Neural cell (in vitro differentiated cells): Measurements from ENCODE around the gene HSF4. TPM values are rescaled to one million over a fixed set of nuclear protein-coding genes. Genes with fewer than 3 reads are reported as not detected.

Experiments used
- H2AFZ ChIP-seq: fragments of 200-600, 300-800 bp; sonication (generic), shearing (Covaris generic); 2 replicates; pipeline ENCODE4 v1.6.0; 2014; ENCODE audit warnings: low read depth, mild to moderate bottlenecking, antibody characterized with exemption, low read length, moderate library complexity
- H3F3A ChIP-seq: fragments of 200-600 bp; shearing (Covaris generic); 2 replicates; pipeline ENCODE4 v1.6.1; 2016; ENCODE audit warnings: mild to moderate bottlenecking, moderate library complexity, mixed read lengths, antibody characterized with exemption, low read length; ENCODE audit not compliant: insufficient read depth, poor library complexity, severe bottlenecking
- H3K27ac ChIP-seq: fragments of 200-600, 300-800 bp; sonication (generic), shearing (Covaris generic); 2 replicates; pipeline ENCODE4 v1.5.1; 2014; ENCODE audit warnings: mild to moderate bottlenecking, low read length, moderate library complexity
- H3K27me3 ChIP-seq: fragments of 300-800, 200-600 bp; sonication (generic), shearing (Covaris generic); 2 replicates; pipeline ENCODE4 v1.6.0; 2014; ENCODE audit warnings: mild to moderate bottlenecking, low read depth, low read length, moderate library complexity; ENCODE audit not compliant: insufficient read depth
- H3K36me3 ChIP-seq: fragments of 300-800, 200-600 bp; sonication (generic), shearing (Covaris generic); 2 replicates; pipeline ENCODE4 v1.5.1; 2014; ENCODE audit warnings: mild to moderate bottlenecking, antibody characterized with exemption, low read length, moderate library complexity; ENCODE audit not compliant: insufficient read depth
- H3K4me2 ChIP-seq: fragments of 300-800, 200-600 bp; sonication (generic), shearing (Covaris generic); 2 replicates; pipeline ENCODE4 v1.6.0; 2014; ENCODE audit warnings: mild to moderate bottlenecking, low read length
- H3K4me3 ChIP-seq: fragments of 300-800, 200-600 bp; sonication (generic), shearing (Covaris generic); 2 replicates; pipeline ENCODE4 v1.5.1; 2014; ENCODE audit warnings: mild to moderate bottlenecking, low read length, moderate library complexity
- H3K79me2 ChIP-seq: fragments of 200-600 bp; shearing (Covaris generic); replicated peaks from 2 replicates; pipeline ENCODE4 v1.6.0; 2014; ENCODE audit warnings: mild to moderate bottlenecking, low read length, moderate library complexity; ENCODE audit not compliant: insufficient read depth
- H3K9ac ChIP-seq: fragments of 300-800, 200-600 bp; sonication (generic), shearing (Covaris generic); 2 replicates; pipeline ENCODE4 v1.6.1; 2016; ENCODE audit warnings: mild to moderate bottlenecking, low read length, mixed read lengths
- H3K9me2 ChIP-seq: fragments of 200-600 bp; shearing (Covaris generic); 2 replicates; pipeline ENCODE4 v1.6.1; 2016; ENCODE audit warnings: mild to moderate bottlenecking, low read length, mixed read lengths; ENCODE audit not compliant: insufficient read depth
- H3K9me3 ChIP-seq: fragments of 200-600, 300-800 bp; sonication (generic), shearing (Covaris generic); 2 replicates; pipeline ENCODE4 v1.6.1; 2016; ENCODE audit warnings: mild to moderate bottlenecking, mixed run types, low read length, moderate library complexity, mixed read lengths
- H4K20me1 ChIP-seq: fragments of 200-600 bp; shearing (Covaris generic); 2 replicates; pipeline ENCODE4 v1.6.1; 2016; ENCODE audit warnings: mild to moderate bottlenecking, mixed run types; ENCODE audit not compliant: insufficient read depth
- EP300 ChIP-seq: fragments of 450-650 bp; conservative IDR thresholded peaks from 2 replicates; pipeline ENCODE4 v1.6.1; 2014; ENCODE audit warnings: antibody characterized with exemption, mild to moderate bottlenecking, moderate library complexity; ENCODE audit not compliant: poor library complexity, severe bottlenecking
- EZH2 ChIP-seq: fragments of 200-600, 300-800 bp; shearing (Covaris generic), sonication (generic); IDR thresholded peaks from 2 replicates; pipeline ENCODE4 v1.6.1; 2014; ENCODE audit warnings: antibody characterized with exemption, low read length, borderline replicate concordance, mild to moderate bottlenecking; ENCODE audit not compliant: insufficient read depth, poor library complexity, severe bottlenecking
- MXI1 ChIP-seq: fragments of 450-650 bp; conservative IDR thresholded peaks from 2 replicates; pipeline ENCODE4 v1.6.1; 2014; ENCODE audit warnings: antibody characterized with exemption, mild to moderate bottlenecking; ENCODE audit not compliant: poor library complexity, severe bottlenecking
- RAD21 ChIP-seq: fragments of 450-650 bp; conservative IDR thresholded peaks from 2 replicates; pipeline ENCODE4 v1.6.1; 2014; ENCODE audit warnings: antibody characterized with exemption, mild to moderate bottlenecking, moderate library complexity
- SMC3 ChIP-seq: fragments of 450-650 bp; conservative IDR thresholded peaks from 2 replicates; pipeline ENCODE4 v1.6.1; 2014; ENCODE audit warnings: antibody characterized with exemption, mild to moderate bottlenecking, moderate library complexity; ENCODE audit not compliant: poor library complexity
- polyA minus RNA-seq: library from RNA; depleted of rRNA, polyadenylated mRNA; stranded (reverse); fragments of >200 nt; gene quantifications from 2 replicates; pipeline ENCODE4 v1.2.3, GENCODE V29; 2014
- polyA plus RNA-seq: library from polyadenylated mRNA; depleted of rRNA; stranded (reverse); fragments of >200 nt; gene quantifications from 2 replicates; pipeline ENCODE4 v1.2.3, GENCODE V29; 2014
- TF ChIP-seq, protein P1 (sequence below): fragments of 450-650 bp; IDR thresholded peaks from 2 replicates; pipeline ENCODE4 v1.5.1; 2014; ENCODE audit warnings: antibody characterized with exemption, mild to moderate bottlenecking, moderate library complexity; ENCODE audit not compliant: poor library complexity, severe bottlenecking
- TF ChIP-seq, protein P2 (sequence below): IDR thresholded peaks from 2 replicates; pipeline ENCODE4 v1.6.1; 2012; ENCODE audit warnings: borderline replicate concordance

The HSF4 gene, protein sequence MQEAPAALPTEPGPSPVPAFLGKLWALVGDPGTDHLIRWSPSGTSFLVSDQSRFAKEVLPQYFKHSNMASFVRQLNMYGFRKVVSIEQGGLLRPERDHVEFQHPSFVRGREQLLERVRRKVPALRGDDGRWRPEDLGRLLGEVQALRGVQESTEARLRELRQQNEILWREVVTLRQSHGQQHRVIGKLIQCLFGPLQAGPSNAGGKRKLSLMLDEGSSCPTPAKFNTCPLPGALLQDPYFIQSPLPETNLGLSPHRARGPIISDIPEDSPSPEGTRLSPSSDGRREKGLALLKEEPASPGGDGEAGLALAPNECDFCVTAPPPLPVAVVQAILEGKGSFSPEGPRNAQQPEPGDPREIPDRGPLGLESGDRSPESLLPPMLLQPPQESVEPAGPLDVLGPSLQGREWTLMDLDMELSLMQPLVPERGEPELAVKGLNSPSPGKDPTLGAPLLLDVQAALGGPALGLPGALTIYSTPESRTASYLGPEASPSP
- polyA plus RNA-seq (12.7 and 27.9 TPM in 2 replicates), polyA minus RNA-seq (3.9 and 8.5 TPM in 2 replicates)

DNA sequence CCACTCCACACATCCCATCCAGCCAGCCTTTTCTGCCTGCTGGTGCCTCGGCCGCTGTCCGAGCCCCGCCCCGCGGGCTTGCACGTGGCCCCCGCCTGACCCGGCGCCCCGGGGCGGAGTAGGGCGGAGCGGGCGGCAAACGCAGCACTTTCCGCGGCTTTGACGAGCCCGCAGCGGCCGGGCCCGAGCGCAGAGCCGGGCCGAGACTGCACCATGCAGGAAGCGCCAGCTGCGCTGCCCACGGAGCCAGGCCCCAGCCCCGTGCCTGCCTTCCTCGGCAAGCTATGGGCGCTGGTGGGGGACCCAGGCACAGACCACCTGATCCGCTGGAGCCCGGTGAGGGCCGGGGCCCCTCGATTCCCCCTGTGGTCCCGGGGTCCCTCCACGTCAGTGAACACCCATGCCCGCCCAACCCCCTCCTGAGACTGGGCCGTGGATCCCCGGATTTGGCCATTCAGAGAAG is at the start of gene HSF4:
Gene HSF4 (plus strand): TSS at position 147 of the 463 bp plus-strand sequence. CDS start 67 bp downstream, at position 214.
- TF ChIP-seq RAD21 = no peak
- no peak for TF ChIP-seq EP300
- TF ChIP-seq MXI1 = no peak
- TF ChIP-seq, protein P1, sequence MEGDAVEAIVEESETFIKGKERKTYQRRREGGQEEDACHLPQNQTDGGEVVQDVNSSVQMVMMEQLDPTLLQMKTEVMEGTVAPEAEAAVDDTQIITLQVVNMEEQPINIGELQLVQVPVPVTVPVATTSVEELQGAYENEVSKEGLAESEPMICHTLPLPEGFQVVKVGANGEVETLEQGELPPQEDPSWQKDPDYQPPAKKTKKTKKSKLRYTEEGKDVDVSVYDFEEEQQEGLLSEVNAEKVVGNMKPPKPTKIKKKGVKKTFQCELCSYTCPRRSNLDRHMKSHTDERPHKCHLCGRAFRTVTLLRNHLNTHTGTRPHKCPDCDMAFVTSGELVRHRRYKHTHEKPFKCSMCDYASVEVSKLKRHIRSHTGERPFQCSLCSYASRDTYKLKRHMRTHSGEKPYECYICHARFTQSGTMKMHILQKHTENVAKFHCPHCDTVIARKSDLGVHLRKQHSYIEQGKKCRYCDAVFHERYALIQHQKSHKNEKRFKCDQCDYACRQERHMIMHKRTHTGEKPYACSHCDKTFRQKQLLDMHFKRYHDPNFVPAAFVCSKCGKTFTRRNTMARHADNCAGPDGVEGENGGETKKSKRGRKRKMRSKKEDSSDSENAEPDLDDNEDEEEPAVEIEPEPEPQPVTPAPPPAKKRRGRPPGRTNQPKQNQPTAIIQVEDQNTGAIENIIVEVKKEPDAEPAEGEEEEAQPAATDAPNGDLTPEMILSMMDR = no peak
- no peak for TF ChIP-seq SMC3
- no peak for TF ChIP-seq EZH2
- peak within 1 kb of the TSS; percentile 48 for H3K4me2 ChIP-seq
- peak within 1 kb of the TSS; percentile 69 for H2AFZ ChIP-seq
- H3K79me2 ChIP-seq = no peaks in the 10 kb centered on the region
- peak within 1 kb of the TSS; percentile 88 for H3K4me3 ChIP-seq
- H3K27ac ChIP-seq = no peak within 1 kb of the TSS
- H4K20me1 ChIP-seq = no peaks in the 10 kb centered on the region
- H3K9ac ChIP-seq = peak within 1 kb of the TSS; percentile 81
- peaks cover 100% of the 10 kb centered on the region for H3K27me3 ChIP-seq
- no peaks in the 10 kb centered on the region for H3K9me2 ChIP-seq
- H3F3A ChIP-seq = no peaks in the 10 kb centered on the region
- H3K9me3 ChIP-seq = no peaks in the 10 kb centered on the region
- H3K36me3 ChIP-seq = no peaks in the 10 kb centered on the region

DNA sequence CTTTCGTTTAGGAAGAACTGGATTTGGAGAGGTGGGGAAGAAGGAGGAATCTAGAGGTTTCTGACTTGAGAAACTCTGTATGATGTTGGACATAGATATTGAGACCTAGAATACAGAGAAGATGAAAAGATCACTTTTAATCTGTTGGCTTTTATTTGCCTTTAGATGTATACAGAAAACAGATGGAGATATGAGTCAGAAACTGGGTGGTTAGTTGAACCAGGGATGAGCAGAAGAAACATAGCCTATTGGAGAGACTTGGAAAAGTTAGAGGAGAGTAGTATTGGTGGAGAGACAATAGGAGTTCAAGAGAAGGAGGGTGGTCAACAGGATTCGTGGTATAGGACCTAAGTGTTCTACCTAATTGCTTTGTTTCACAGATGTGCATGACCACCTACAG is 49.8 kb upstream of the HSF4 start:
- Histone ChIP-seq H3K36me3 (no peaks in the 10 kb centered on the region), H3K79me2 (peaks cover 39% of the 10 kb centered on the region), H3F3A (no peaks in the 10 kb centered on the region), H4K20me1 (no peaks in the 10 kb centered on the region), H3K27ac (no peak overlapping the region), H3K4me2 (no peak overlapping the region), H2AFZ (no peak overlapping the region), H3K27me3 (no peaks in the 10 kb centered on the region), H3K9me3 (no peaks in the 10 kb centered on the region), H3K9ac (no peak overlapping the region), H3K9me2 (no peaks in the 10 kb centered on the region), H3K4me3 (no peak overlapping the region)
- TF ChIP-seq, protein P2, sequence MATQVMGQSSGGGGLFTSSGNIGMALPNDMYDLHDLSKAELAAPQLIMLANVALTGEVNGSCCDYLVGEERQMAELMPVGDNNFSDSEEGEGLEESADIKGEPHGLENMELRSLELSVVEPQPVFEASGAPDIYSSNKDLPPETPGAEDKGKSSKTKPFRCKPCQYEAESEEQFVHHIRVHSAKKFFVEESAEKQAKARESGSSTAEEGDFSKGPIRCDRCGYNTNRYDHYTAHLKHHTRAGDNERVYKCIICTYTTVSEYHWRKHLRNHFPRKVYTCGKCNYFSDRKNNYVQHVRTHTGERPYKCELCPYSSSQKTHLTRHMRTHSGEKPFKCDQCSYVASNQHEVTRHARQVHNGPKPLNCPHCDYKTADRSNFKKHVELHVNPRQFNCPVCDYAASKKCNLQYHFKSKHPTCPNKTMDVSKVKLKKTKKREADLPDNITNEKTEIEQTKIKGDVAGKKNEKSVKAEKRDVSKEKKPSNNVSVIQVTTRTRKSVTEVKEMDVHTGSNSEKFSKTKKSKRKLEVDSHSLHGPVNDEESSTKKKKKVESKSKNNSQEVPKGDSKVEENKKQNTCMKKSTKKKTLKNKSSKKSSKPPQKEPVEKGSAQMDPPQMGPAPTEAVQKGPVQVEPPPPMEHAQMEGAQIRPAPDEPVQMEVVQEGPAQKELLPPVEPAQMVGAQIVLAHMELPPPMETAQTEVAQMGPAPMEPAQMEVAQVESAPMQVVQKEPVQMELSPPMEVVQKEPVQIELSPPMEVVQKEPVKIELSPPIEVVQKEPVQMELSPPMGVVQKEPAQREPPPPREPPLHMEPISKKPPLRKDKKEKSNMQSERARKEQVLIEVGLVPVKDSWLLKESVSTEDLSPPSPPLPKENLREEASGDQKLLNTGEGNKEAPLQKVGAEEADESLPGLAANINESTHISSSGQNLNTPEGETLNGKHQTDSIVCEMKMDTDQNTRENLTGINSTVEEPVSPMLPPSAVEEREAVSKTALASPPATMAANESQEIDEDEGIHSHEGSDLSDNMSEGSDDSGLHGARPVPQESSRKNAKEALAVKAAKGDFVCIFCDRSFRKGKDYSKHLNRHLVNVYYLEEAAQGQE = no peak
- no peak for TF ChIP-seq RAD21
